Mammary microvascular endothelial cell (primary cell): ENCODE results near the gene EVPL. TPM values are rescaled to one million over a fixed set of nuclear protein-coding genes. Genes with fewer than 3 reads are reported as not detected.

Experiments used
- total RNA-seq: library from RNA; depleted of rRNA; stranded (reverse); fragments of >200 nt; gene quantifications from 2 replicates; pipeline ENCODE4 v1.2.3, GENCODE V29; 2015

The EVPL gene
- 0.05 TPM in 1 of 2 replicates, not detected in the other for total RNA-seq

GRCh38 chr17:76027159-76027839 is at the start of gene EVPL:
Gene EVPL, minus strand, starts transcription at chr17:76027306. Its CDS starts 108 bp downstream, at chr17:76027198.

GRCh38 chr17:76074390-76075363 is 47.6 kb upstream of the EVPL start, which contains the start of gene GALR2:
Gene GALR2, plus strand, starts transcription at chr17:76074781. Its CDS starts 103 bp downstream, at chr17:76074884.

GRCh38 chr17:76072148-76072858 is 45.2 kb upstream of the EVPL start, which contains the start of gene SRP68:
Gene SRP68, minus strand, starts transcription at chr17:76072517. Its CDS starts 26 bp downstream, at chr17:76072491.

GRCh38 chr17:76000755-76001521 is 26.2 kb downstream of the EVPL start, which contains the start of gene CDK3:
Gene CDK3, plus strand, starts transcription at chr17:76000855. Its CDS starts 571 bp downstream, at chr17:76001426.

GRCh38 chr17:75978938-75979704 is 48.0 kb downstream of the EVPL start, which contains the start of the genes ACOX1 and TEN1:
Gene ACOX1, minus strand, starts transcription at chr17:75979166. Its CDS starts 93 bp downstream, at chr17:75979073.
Gene TEN1, plus strand, starts transcription at chr17:75979240. Its CDS starts 6,953 bp downstream, at chr17:75986193.

Other genes starting within 250 kb of the EVPL start
- gene UNK, start 242.5 kb downstream of the EVPL start, total RNA-seq: 15.8 and 24.3 TPM in 2 replicates
- gene UNC13D, start 182.9 kb downstream of the EVPL start, total RNA-seq: 1.2 and 1.8 TPM in 2 replicates
- gene WBP2, start 172.0 kb downstream of the EVPL start, total RNA-seq: 59.4 and 61.8 TPM in 2 replicates
- gene TRIM47, start 148.7 kb downstream of the EVPL start, total RNA-seq: 62.8 and 64.3 TPM in 2 replicates
- 30.6 and 32.7 TPM in 2 replicates for gene TRIM65, start 130.4 kb downstream of the EVPL start, total RNA-seq
- 31.1 and 31.8 TPM in 2 replicates for gene MRPL38, start 122.4 kb downstream of the EVPL start, total RNA-seq
- gene FBF1, start 86.3 kb downstream of the EVPL start, total RNA-seq: 3.5 and 3.8 TPM in 2 replicates
- 28.8 and 34.1 TPM in 2 replicates for gene ACOX1, start 48.1 kb downstream of the EVPL start, total RNA-seq
- 13.9 and 23.3 TPM in 2 replicates for gene TEN1, start 48.1 kb downstream of the EVPL start, total RNA-seq
- 1.3 and 3.1 TPM in 2 replicates for gene CDK3, start 26.5 kb downstream of the EVPL start, total RNA-seq
- 29.2 and 33.5 TPM in 2 replicates for gene SRP68, start 45.2 kb upstream of the EVPL start, total RNA-seq
- gene GALR2, start 47.5 kb upstream of the EVPL start, total RNA-seq: 0.13 TPM in 1 of 2 replicates, not detected in the other
- not detected in 2 replicates for gene ZACN, start 51.9 kb upstream of the EVPL start, total RNA-seq
- gene EXOC7, start 76.5 kb upstream of the EVPL start, total RNA-seq: 60.7 and 68.0 TPM in 2 replicates
- not detected in 2 replicates for gene FOXJ1, start 113.9 kb upstream of the EVPL start, total RNA-seq
- 0.44 and 3.1 TPM in 2 replicates for gene RNF157, start 213.2 kb upstream of the EVPL start, total RNA-seq
- 14.7 and 28.9 TPM in 2 replicates for gene UBALD2, start 238.0 kb upstream of the EVPL start, total RNA-seq